ENCODE measurements around the gene ZNF608.

The ZNF608 gene

GRCh38 chr5:124697501-124697900 is 48.9 kb downstream of the ZNF608 start:
- H3K4me3 Mint-ChIP-seq: no peak overlapping the region
- no peak overlapping the region for H3K27ac Mint-ChIP-seq
- H3K36me3 Mint-ChIP-seq: no peaks in the 10 kb centered on the region
- H3K27me3 Mint-ChIP-seq: no peaks in the 10 kb centered on the region
- no peaks in the 10 kb centered on the region for H3K4me1 Mint-ChIP-seq
- H3K9me3 Mint-ChIP-seq: peaks cover 18% of the 10 kb centered on the region

GRCh38 chr5:124696898-124697297 is 49.5 kb downstream of the ZNF608 start:
- Mint-ChIP-seq H3K4me3 (no peak overlapping the region), H3K9me3 (peaks cover 18% of the 10 kb centered on the region), H3K36me3 (no peaks in the 10 kb centered on the region), H3K27ac (no peak overlapping the region), H3K4me1 (no peaks in the 10 kb centered on the region), H3K27me3 (no peaks in the 10 kb centered on the region)
